Tibial nerve (tissue), 3 donors: ENCODE measurements around the gene MXD1.

Source experiments
- CTCF ChIP-seq, 5 experiments: fragments of 200-600 bp in 3 of 5; fragments of 450-650 bp in 2 of 5; sonication (generic) in 3 of 5; IDR thresholded peaks; one replicate each; pipeline ENCODE4 v1.5.1; 2016 to 2019; ENCODE audit warnings: antibody characterized with exemption in 5 of 5, mild to moderate bottlenecking in 3 of 5, moderate library complexity in 2 of 5
- POLR2A ChIP-seq, 2 donors: fragments of 450-650 bp; IDR thresholded peaks; one replicate each; pipeline ENCODE4 v1.6.1; 2017; ENCODE audit warnings: antibody characterized with exemption in 2 of 2, mild to moderate bottlenecking in 2 of 2, moderate library complexity in 2 of 2

GRCh38 chr2:69952336-69953115 lies 37.6 kb downstream of the MXD1 start:
- TF ChIP-seq CTCF (IDR thresholded peaks at IDR 0.05) (no peak), POLR2A (IDR thresholded peaks at IDR 0.05) (no peak)
